ENCODE results near the gene SPATA24. TPM values are rescaled to one million over a fixed set of nuclear protein-coding genes. Genes with fewer than 3 reads are reported as not detected.

Gene SPATA24
- total RNA-seq, 4 donors from 2014 or later = 1.3 to 2.2 (median 1.4) TPM; not detected in 1

DNA sequence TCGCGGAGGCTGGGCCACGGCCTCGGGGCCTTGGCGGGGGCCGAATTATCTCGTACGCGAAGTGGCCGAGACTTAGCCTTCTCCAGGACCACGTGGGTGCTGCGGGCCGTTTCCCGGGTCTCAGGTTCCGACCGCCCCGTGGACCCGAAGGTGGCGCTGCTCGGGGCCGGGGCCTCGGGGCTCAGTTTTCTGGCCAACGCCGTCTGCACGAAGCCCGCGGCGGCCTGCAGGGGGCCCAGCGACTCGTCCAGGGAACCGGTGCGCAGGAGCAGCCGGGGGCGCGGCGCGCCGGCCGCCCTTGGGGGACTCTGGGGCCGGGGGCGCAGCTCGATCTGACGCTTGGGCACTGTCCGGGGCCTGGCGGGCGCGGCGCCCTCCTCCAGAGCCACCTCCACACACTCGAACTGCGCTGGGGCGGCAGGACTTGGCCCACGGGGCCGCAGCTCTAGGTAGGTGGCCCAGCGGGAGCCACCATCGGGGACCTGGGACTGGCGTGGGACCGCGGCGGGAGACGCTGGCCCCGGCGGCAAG is 9.7 kb downstream of the SPATA24 start:
- peak in 1 of 2 donors; percentile 76 for DNase-seq (ENCODE audit: low spot score in 2 of 2)
- no peak for TF ChIP-seq POLR2A (IDR thresholded peaks at IDR 0.05)
- no peak for TF ChIP-seq EP300 (IDR thresholded peaks at IDR 0.05)
- TF ChIP-seq POLR2AphosphoS5 (IDR thresholded peaks at IDR 0.05) = no peak
- TF ChIP-seq, protein P1, sequence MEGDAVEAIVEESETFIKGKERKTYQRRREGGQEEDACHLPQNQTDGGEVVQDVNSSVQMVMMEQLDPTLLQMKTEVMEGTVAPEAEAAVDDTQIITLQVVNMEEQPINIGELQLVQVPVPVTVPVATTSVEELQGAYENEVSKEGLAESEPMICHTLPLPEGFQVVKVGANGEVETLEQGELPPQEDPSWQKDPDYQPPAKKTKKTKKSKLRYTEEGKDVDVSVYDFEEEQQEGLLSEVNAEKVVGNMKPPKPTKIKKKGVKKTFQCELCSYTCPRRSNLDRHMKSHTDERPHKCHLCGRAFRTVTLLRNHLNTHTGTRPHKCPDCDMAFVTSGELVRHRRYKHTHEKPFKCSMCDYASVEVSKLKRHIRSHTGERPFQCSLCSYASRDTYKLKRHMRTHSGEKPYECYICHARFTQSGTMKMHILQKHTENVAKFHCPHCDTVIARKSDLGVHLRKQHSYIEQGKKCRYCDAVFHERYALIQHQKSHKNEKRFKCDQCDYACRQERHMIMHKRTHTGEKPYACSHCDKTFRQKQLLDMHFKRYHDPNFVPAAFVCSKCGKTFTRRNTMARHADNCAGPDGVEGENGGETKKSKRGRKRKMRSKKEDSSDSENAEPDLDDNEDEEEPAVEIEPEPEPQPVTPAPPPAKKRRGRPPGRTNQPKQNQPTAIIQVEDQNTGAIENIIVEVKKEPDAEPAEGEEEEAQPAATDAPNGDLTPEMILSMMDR (IDR thresholded peaks at IDR 0.05) = no peak
- Histone ChIP-seq H3K27me3 (peaks cover 25% of the 10 kb centered on the region), H3K4me3 (peak overlapping the region; percentile 56), H3K4me1 (peaks cover 43% of the 10 kb centered on the region), H3K27ac (no peak overlapping the region), H3K36me3 (no peaks in the 10 kb centered on the region), H3K9me3 (no peaks in the 10 kb centered on the region)
- WGBS = 0% methylated on average over 15 of the region's 62 CpGs

DNA sequence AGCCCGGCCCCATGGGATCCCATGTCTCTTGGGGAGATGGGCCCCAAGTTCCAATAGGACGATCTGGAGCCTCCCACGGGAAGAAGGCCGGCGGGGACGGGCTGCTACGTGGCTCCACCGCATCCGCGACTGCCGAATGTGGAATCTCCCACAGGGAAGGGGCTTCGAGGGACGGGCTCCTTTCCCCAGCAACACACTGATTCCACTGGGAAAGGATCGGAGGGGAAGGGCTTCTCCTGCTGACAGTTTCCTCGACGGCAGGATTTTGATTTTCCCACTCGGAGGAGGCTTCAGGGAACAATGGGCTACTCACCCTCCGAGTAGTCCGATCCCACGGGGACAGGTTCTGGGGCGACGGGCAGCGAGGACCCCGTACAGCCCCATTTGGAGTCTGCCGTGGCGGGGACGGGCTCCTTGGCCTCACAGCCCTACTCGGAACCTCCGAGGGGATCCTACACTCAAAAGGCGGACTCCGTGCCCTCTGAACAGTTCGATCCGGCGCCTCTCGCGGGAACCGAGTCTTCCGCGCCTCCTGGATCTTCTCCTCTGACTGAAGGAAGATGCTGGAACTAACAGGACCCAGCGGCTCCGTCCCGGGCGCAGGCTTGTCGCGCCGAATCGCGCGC is 10.3 kb downstream of the SPATA24 start:
- H3K27ac ChIP-seq = no peak overlapping the region
- no peaks in the 10 kb centered on the region for H3K9me3 ChIP-seq
- H3K36me3 ChIP-seq = no peaks in the 10 kb centered on the region
- peaks cover 25% of the 10 kb centered on the region for H3K27me3 ChIP-seq
- 40% methylated on average over 1 of the region's 49 CpGs for WGBS
- TF ChIP-seq EP300 (IDR thresholded peaks at IDR 0.05) (no peak), POLR2AphosphoS5 (IDR thresholded peaks at IDR 0.05) (no peak), POLR2A (IDR thresholded peaks at IDR 0.05) (no peak)
- TF ChIP-seq, protein P1 (IDR thresholded peaks at IDR 0.05) = no peak
- peak overlapping the region; percentile 56 for H3K4me3 ChIP-seq
- peaks cover 44% of the 10 kb centered on the region for H3K4me1 ChIP-seq
- peak in 1 of 2 donors; percentile 79 for DNase-seq (ENCODE audit: low spot score in 2 of 2)

DNA sequence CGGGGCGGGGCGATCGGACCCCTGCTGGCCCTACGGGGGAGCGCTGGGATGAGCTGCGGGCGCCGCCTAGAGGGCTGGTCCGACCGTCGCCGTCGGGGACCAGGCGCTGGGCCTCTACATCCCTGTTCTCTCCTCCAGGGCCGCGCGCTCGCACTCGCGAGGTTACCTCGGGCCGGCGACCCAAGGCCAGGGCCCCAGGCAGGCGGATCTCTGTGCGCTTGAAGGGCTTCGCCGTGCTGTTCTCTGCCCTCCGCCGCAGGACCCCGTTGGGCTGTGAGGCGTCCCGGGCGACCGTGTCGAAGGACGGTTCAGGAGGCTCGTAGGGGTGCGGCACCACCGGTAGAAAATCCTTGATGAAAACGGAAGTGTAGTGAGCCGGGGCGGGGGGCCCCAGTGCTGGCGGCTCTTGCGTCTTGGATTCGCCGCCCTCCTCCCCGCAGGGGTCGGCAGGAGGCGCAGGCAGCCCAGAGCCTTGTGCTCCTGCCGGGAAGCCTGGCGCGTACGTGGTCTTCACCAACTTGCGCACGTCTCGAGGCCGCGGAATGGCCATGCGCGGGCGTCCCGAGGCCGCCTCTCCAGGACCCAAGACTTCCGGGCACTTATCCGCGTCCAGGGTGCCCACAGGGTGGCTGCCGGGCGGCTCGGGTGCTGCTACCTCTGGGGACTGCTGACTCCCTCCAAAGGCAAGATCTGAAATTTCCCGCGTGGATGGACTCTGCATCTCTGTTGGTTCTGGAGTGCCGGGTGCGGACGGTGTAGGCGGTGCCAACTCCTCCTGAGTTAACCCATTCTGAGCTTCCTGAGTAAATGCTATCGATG is 11.0 kb downstream of the SPATA24 start:
- H3K27ac ChIP-seq = no peak overlapping the region
- WGBS = 2% methylated on average over 24 of the region's 77 CpGs
- peak in 1 of 2 donors; percentile 81 for DNase-seq (ENCODE audit: low spot score in 2 of 2)
- peak overlapping the region; percentile 56 for H3K4me3 ChIP-seq
- H3K4me1 ChIP-seq = peaks cover 50% of the 10 kb centered on the region
- no peaks in the 10 kb centered on the region for H3K9me3 ChIP-seq
- H3K27me3 ChIP-seq = peaks cover 25% of the 10 kb centered on the region
- TF ChIP-seq, protein P1 (IDR thresholded peaks at IDR 0.05) = peak; percentile 3 to 59
- no peak for TF ChIP-seq EP300 (IDR thresholded peaks at IDR 0.05)
- no peaks in the 10 kb centered on the region for H3K36me3 ChIP-seq

DNA sequence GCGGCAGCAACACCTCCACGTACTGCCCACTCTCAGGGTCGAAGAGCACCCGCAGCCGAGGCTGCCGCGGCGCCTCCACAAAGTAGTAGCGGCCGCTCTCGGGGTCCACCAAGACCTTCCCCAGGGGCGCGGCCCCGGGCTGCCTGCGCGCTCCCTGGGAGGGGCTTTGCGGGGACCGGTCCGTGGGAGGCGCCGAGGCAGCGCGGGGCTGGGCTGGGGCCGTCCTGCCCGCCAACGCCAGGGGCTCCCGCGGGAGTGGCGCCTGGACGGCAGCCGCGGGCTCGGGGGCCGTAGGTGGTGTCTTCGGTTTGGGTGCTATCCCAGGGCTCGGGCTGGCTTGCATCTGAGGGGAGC is 11.6 kb downstream of the SPATA24 start:
- Histone ChIP-seq H3K4me1 (peaks cover 50% of the 10 kb centered on the region), H3K27me3 (peaks cover 25% of the 10 kb centered on the region), H3K27ac (no peak overlapping the region), H3K4me3 (peak overlapping the region; percentile 56), H3K9me3 (no peaks in the 10 kb centered on the region), H3K36me3 (no peaks in the 10 kb centered on the region)
- no peak for DNase-seq (ENCODE audit: low spot score in 2 of 2)
- WGBS = 12% methylated on average over 24 of the region's 36 CpGs
- TF ChIP-seq POLR2AphosphoS5 (IDR thresholded peaks at IDR 0.05) (no peak), POLR2A (IDR thresholded peaks at IDR 0.05) (no peak)
- TF ChIP-seq, protein P1 (IDR thresholded peaks at IDR 0.05) = peak in 1 of 2 donors; percentile 43
